ENCODE data around the gene HIVEP2. TPM values are rescaled to one million over a fixed set of nuclear protein-coding genes. Genes with fewer than 3 reads are reported as not detected.

HIVEP2 gene
- total RNA-seq, 4 donors from 2014 or later, result 17.2 to 49.4 (median 21.6) TPM

- H3K4me3 ChIP-seq (ENCODE audit: low read depth, poor library complexity, severe bottlenecking), result no peak overlapping the region
- 47 to 55% methylated on average over 5 of the region's 5 CpGs for WGBS, 2 donors
- intact Hi-C loops (cut with DNase I; ENCODE audit: low total_unique reads), result no loop called here
- TF ChIP-seq POLR2A (IDR thresholded peaks at IDR 0.05), result no peak
- no peak for TF ChIP-seq CTCF (IDR thresholded peaks at IDR 0.05)
- DNase-seq (ENCODE audit: low spot score in 2 of 2), result peak in 1 of 2 donors; percentile 41
These were observed 98.1 kb downstream of the HIVEP2 start for GRCh38 chr6:142846883-142847287.

GRCh38 chr6:142846459-142846831 lies 98.5 kb downstream of the HIVEP2 start:
- intact Hi-C loops (cut with DNase I; ENCODE audit: low total_unique reads), result no loop called here
- no peak for DNase-seq (ENCODE audit: low spot score in 2 of 2)
- no peak overlapping the region for H3K4me3 ChIP-seq (ENCODE audit: low read depth, poor library complexity, severe bottlenecking)
- 37 to 41% methylated on average over 2 of the region's 2 CpGs for WGBS, 2 donors
- no peak for TF ChIP-seq POLR2A (IDR thresholded peaks at IDR 0.05)
- TF ChIP-seq CTCF (IDR thresholded peaks at IDR 0.05), result no peak

- no peak for TF ChIP-seq POLR2A (IDR thresholded peaks at IDR 0.05)
- peak in 1 of 3 donors; percentile 14 for TF ChIP-seq CTCF (IDR thresholded peaks at IDR 0.05)
- 16 to 17% methylated on average over 19 to 23 of the region's 23 CpGs for WGBS, 2 donors
- peak; percentile 62 to 95 for DNase-seq (ENCODE audit: low spot score in 2 of 2)
- no peak overlapping the region for H3K4me3 ChIP-seq (ENCODE audit: low read depth, poor library complexity, severe bottlenecking)
- intact Hi-C loops (cut with DNase I; ENCODE audit: low total_unique reads), result no loop called here
These were observed 99.1 kb downstream of the HIVEP2 start for GRCh38 chr6:142845624-142846458.

- no peak overlapping the region for H3K4me3 ChIP-seq (ENCODE audit: low read depth, poor library complexity, severe bottlenecking)
- WGBS, 2 donors, result 43 to 49% methylated on average over 2 of the region's 2 CpGs
- no peak for DNase-seq (ENCODE audit: low spot score in 2 of 2)
- no peak for TF ChIP-seq POLR2A (IDR thresholded peaks at IDR 0.05)
- TF ChIP-seq CTCF (IDR thresholded peaks at IDR 0.05), result no peak
- intact Hi-C loops (cut with DNase I; ENCODE audit: low total_unique reads), result no loop called here
These were observed 99.8 kb downstream of the HIVEP2 start for GRCh38 chr6:142845143-142845571.

GRCh38 chr6:142844065-142844755 lies 100.8 kb downstream of the HIVEP2 start:
- no peak overlapping the region for H3K4me3 ChIP-seq (ENCODE audit: low read depth, poor library complexity, severe bottlenecking)
- WGBS, 2 donors, result 61 to 68% methylated on average over 6 of the region's 6 CpGs
- intact Hi-C loops (cut with DNase I; ENCODE audit: low total_unique reads), result no loop called here
- no peak for TF ChIP-seq CTCF (IDR thresholded peaks at IDR 0.05)
- no peak for TF ChIP-seq POLR2A (IDR thresholded peaks at IDR 0.05)
- DNase-seq (ENCODE audit: low spot score in 2 of 2), result no peak

All from lower leg skin (tissue), 4 donors.